Esophagus muscularis mucosa (tissue), 4 donors: Measurements from ENCODE around the gene EGFL6. TPM values are rescaled to one million over a fixed set of nuclear protein-coding genes. Genes with fewer than 3 reads are reported as not detected.

ENCODE experiments used
- DNase-seq: peaks from one replicate; pipeline ENCODE4 v3.0.0-alpha.2; 2017; ENCODE audit errors: extremely low spot score
- H3K27ac ChIP-seq, 4 donors: fragments of 200-600 bp; sonication (generic); replicated peaks in 1 of 4; 1 replicate in 3 of 4; 2 replicates in 1 of 4; pipeline ENCODE4 v1.5.1; 2016 to 2019; ENCODE audit warnings: mild to moderate bottlenecking in 1 of 4
- H3K27me3 ChIP-seq, 4 donors: fragments of 200-600 bp; sonication (generic); one replicate each; pipeline versions ENCODE4 v1.5.1 to v1.6.0; 2016 to 2019
- H3K36me3 ChIP-seq, 4 donors: fragments of 200-600 bp; sonication (generic); one replicate each; pipeline ENCODE4 v1.5.1; 2016 to 2019
- H3K4me1 ChIP-seq, 4 donors: fragments of 200-600 bp; sonication (generic); one replicate each; pipeline ENCODE4 v1.5.1; 2016 to 2019
- H3K4me3 ChIP-seq, 4 donors: fragments of 200-600 bp; sonication (generic); 1 replicate in 2 of 4; 2 replicates in 2 of 4; pipeline ENCODE4 v1.5.1; 2016 to 2019; ENCODE audit warnings: mild to moderate bottlenecking in 4 of 4, moderate library complexity in 1 of 4
- H3K9me3 ChIP-seq, 4 donors: fragments of 200-600 bp; sonication (generic); 1 replicate in 3 of 4; 2 replicates in 1 of 4; pipeline ENCODE4 v1.5.1; 2016 to 2019
- EP300 ChIP-seq: sonication (generic); formaldehyde crosslinking; IDR thresholded peaks from one replicate; pipeline ENCODE4 v1.6.1; 2017; ENCODE audit warnings: antibody characterized with exemption
- POLR2A ChIP-seq: fragments of 450-650 bp; IDR thresholded peaks from one replicate; pipeline ENCODE4 v1.6.1; 2017; ENCODE audit warnings: antibody characterized with exemption, moderate library complexity, mild to moderate bottlenecking, low read depth
- POLR2AphosphoS5 ChIP-seq, 2 donors: sonication (generic); formaldehyde crosslinking; IDR thresholded peaks; one replicate each; pipeline ENCODE4 v1.6.1; 2017; ENCODE audit warnings: antibody characterized with exemption in 2 of 2
- WGBS: methylation state at CpG from one replicate; pipeline ENCODE4 v1.1.5; 2018; 5-methylcytosine and 5-hydroxymethylcytosine counted together
- intact Hi-C: fragments of 100-400 bp; cut with DNase I; formaldehyde crosslinking; loops from one replicate; pipeline ENCODE4 v1.15.1; 2023
- total RNA-seq, 4 donors: library from RNA; depleted of rRNA; stranded (reverse); fragments of >200 nt; gene quantifications; one replicate each; pipeline versions ENCODE4 v1.1.0 to v1.2.1, GENCODE V29; 2016
- TF ChIP-seq, protein P1 (sequence below), 3 experiments: fragments of 200-600 bp in 2 of 3; fragments of 450-650 bp in 1 of 3; sonication (generic) in 2 of 3; IDR thresholded peaks; one replicate each; pipeline ENCODE4 v1.5.1; 2017 to 2019; ENCODE audit warnings: antibody characterized with exemption in 3 of 3, mild to moderate bottlenecking in 2 of 3, moderate library complexity in 1 of 3

Gene EGFL6
- total RNA-seq, 4 donors from 2014 or later, result 0.17 to 0.19 TPM; not detected in 2

DNA sequence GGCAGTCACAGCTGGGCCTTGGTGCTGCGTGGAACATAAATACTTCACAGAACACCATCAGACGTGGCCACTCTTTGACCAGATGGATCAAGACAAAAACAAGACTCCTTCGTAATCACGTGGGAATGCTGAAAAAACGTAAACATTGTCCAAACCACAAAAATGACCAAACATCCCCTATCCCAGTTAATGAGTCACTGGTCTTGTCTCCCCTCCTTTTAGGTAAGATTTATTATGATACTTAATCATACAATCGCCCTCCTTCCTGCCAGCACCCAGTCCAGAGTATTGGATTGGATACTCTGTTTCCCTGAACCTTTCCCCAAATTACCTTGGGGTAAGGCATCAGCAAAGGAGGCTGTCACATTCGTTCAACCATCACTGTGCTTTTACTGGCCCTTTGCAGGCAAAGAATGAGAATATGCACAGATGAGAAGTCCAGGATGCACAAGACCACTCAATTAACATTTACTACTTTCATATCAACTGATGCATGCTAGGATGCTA, 82.9 kb downstream of the EGFL6 start:
- Histone ChIP-seq H3K27ac (peak overlapping the region; percentile 82 to 95 (median 94)), H3K9me3 (no peaks in the 10 kb centered on the region), H3K4me1 (peaks cover 6 to 30% (median 15%) of the 10 kb centered on the region in 4 donors), H3K27me3 (no peaks in the 10 kb centered on the region), H3K4me3 (peak overlapping the region; percentile 61 to 76 (median 64)), H3K36me3 (peaks cover 0 to 6% (median 0%) of the 10 kb centered on the region in 4 donors)
- intact Hi-C loops, result no loop called here
- TF ChIP-seq EP300, result no peak
- TF ChIP-seq, protein P1, sequence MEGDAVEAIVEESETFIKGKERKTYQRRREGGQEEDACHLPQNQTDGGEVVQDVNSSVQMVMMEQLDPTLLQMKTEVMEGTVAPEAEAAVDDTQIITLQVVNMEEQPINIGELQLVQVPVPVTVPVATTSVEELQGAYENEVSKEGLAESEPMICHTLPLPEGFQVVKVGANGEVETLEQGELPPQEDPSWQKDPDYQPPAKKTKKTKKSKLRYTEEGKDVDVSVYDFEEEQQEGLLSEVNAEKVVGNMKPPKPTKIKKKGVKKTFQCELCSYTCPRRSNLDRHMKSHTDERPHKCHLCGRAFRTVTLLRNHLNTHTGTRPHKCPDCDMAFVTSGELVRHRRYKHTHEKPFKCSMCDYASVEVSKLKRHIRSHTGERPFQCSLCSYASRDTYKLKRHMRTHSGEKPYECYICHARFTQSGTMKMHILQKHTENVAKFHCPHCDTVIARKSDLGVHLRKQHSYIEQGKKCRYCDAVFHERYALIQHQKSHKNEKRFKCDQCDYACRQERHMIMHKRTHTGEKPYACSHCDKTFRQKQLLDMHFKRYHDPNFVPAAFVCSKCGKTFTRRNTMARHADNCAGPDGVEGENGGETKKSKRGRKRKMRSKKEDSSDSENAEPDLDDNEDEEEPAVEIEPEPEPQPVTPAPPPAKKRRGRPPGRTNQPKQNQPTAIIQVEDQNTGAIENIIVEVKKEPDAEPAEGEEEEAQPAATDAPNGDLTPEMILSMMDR (IDR thresholded peaks at IDR 0.05), result no peak
- no peak for TF ChIP-seq POLR2A
- no peak for TF ChIP-seq POLR2AphosphoS5 (IDR thresholded peaks at IDR 0.05)
- 33% methylated on average over 7 of the region's 7 CpGs for WGBS
- DNase-seq, result no peak

DNA sequence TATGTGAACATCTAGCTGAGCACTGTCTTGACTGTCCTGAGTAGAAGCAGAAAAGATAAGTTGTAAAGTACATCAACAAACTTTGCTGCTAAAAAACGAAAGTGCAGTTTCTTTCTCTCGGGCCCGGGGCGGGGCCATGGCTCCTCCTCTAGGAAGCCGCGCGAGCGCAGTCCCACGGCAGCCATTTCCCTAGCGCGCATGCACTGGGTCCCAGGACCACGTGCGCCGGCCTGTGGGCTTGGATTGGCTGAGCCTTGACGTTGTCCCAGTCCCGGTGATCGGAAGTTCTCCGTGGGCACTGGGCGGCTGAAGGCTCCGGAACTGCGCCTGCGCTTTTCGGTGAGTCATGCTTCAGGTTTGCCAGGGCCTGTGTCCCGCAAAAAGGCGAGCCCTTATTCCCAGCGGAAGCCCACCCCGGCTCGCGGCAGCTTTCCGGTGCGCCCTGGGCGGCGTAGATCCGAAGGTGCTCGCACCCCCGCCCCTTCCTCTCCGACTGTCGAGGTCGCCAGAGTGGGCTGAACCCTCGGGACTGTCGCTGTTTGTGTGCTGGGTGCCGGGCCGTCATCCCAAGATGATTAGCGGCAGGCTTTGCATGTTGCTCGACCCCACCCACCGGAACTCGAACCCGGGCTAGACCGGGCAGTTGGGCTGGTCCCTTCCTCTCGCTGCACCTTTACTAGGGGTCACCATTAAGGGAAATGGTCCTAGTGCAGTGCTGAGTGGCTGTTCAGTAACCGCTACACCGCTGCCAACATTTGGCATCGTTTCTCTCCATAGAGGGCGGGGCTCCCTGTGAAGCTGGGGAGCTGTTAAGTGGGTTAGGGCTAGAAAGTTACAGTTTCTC, 83.7 kb downstream of the EGFL6 start, which contains the start of gene TCEANC:
Gene TCEANC (plus strand): TSS at position 292 of the 844 bp plus-strand sequence. CDS start 9,368 bp downstream, outside the sequence.
- no peaks in the 10 kb centered on the region for H3K9me3 ChIP-seq
- peak within 1 kb of the TSS; percentile 82 to 95 (median 94) for H3K27ac ChIP-seq
- intact Hi-C loops, result no loop called here
- H3K36me3 ChIP-seq, result peaks cover 0 to 6% (median 0%) of the 10 kb centered on the region in 4 donors
- TF ChIP-seq POLR2AphosphoS5 (IDR thresholded peaks at IDR 0.05) (peak; percentile 91 to 96), POLR2A (peak; percentile 31), EP300 (no peak)
- TF ChIP-seq, protein P1 (IDR thresholded peaks at IDR 0.05), result no peak
- peak; percentile 98 for DNase-seq
- H3K4me3 ChIP-seq, result peak within 1 kb of the TSS; percentile 61 to 76 (median 64)
- H3K4me1 ChIP-seq, result peaks cover 6 to 24% (median 15%) of the 10 kb centered on the region in 4 donors
- H3K27me3 ChIP-seq, result no peaks in the 10 kb centered on the region
- WGBS, result 4% methylated on average over 15 of the region's 54 CpGs

DNA sequence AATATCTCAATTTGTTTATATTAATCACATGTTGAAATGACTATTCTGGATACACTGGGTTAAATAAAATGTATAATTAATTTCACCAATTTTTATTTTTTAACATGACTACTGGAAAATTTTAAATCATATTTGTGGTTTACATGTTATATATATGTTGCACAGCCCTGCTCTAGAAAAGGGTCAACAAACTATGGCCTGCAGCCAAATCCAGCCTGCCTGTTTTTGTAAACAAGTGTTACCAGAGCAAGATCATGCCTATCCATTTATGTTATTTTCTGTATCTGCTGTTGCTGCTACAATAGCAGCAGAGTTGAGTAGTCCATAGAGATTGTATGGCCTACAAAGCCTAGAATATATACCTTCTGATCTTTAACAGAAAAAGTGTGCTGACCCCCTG, 84.7 kb downstream of the EGFL6 start:
- peaks cover 0 to 6% (median 0%) of the 10 kb centered on the region in 4 donors for H3K36me3 ChIP-seq
- intact Hi-C loops, result no loop called here
- no peak for TF ChIP-seq EP300
- no peak for TF ChIP-seq POLR2AphosphoS5 (IDR thresholded peaks at IDR 0.05)
- TF ChIP-seq POLR2A, result no peak
- TF ChIP-seq, protein P1 (IDR thresholded peaks at IDR 0.05), result no peak
- H3K27ac ChIP-seq, result peak overlapping the region; percentile 82 to 95 (median 94)
- no peaks in the 10 kb centered on the region for H3K27me3 ChIP-seq
- peak overlapping the region in 3 of 4 donors; percentile 61 to 67 (median 62) for H3K4me3 ChIP-seq
- no peaks in the 10 kb centered on the region for H3K9me3 ChIP-seq
- H3K4me1 ChIP-seq, result peaks cover 6 to 24% (median 17%) of the 10 kb centered on the region in 4 donors
- no peak for DNase-seq

DNA sequence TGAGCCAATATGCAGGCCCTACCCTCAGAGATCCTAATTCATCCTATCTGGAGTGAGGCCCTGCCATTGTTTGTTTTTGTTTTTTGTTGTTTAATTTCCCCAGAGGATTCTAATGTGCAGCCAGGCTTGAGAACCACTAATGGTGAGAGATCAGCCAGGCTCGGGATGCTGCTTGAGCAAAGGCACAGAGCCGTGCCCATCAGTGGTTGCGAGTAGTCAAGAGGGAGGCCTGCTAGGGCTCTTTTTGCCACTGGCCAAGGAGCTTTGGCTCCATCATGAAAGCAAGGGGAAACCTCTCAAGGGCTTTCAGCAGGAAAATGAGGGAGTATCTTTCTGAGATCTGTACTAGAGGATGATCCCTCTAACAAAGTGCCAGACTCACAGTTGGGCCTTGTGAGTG, 86.3 kb downstream of the EGFL6 start:
- intact Hi-C loops, result loop anchor here (5.0 kb wide), 2 partner anchors 92 to 377 kb away; no protein-coding TSS in a partner anchor
- WGBS, result 92% methylated on average over 3 of the region's 3 CpGs

More for the DNA sequence above, 86.3 kb downstream of the EGFL6 start:
- H3K27ac ChIP-seq, result no peak overlapping the region
- H3K27me3 ChIP-seq, result no peaks in the 10 kb centered on the region
- DNase-seq, result no peak
- peaks cover 6 to 24% (median 19%) of the 10 kb centered on the region in 4 donors for H3K4me1 ChIP-seq
- H3K4me3 ChIP-seq, result no peak overlapping the region
- H3K9me3 ChIP-seq, result no peaks in the 10 kb centered on the region
- H3K36me3 ChIP-seq, result peaks cover 0 to 11% (median 3%) of the 10 kb centered on the region in 4 donors
- TF ChIP-seq, protein P1 (IDR thresholded peaks at IDR 0.05), result no peak
- no peak for TF ChIP-seq POLR2AphosphoS5 (IDR thresholded peaks at IDR 0.05)
- no peak for TF ChIP-seq EP300
- no peak for TF ChIP-seq POLR2A
